8988T (cell line): ENCODE measurements around the gene MAG.

Source experiments
- DNase-seq: peaks from one replicate; pipeline ENCODE4 v3.0.0; 2011

MAG gene

GRCh38 chr19:35321291-35321690 is 29.3 kb downstream of the MAG start:
- no peak for DNase-seq

GRCh38 chr19:35322014-35322413 is 30.1 kb downstream of the MAG start:
- no peak for DNase-seq

GRCh38 chr19:35327642-35328041 is 35.7 kb downstream of the MAG start:
- no peak for DNase-seq

- no peak for DNase-seq
Observed at GRCh38 chr19:35328851-35329285, 36.9 kb downstream of the MAG start, which contains the start of gene CD22. TSS of gene CD22 (plus strand) at chr19:35329187. CDS start at chr19:35332041, 2,854 bp downstream.

DNA sequence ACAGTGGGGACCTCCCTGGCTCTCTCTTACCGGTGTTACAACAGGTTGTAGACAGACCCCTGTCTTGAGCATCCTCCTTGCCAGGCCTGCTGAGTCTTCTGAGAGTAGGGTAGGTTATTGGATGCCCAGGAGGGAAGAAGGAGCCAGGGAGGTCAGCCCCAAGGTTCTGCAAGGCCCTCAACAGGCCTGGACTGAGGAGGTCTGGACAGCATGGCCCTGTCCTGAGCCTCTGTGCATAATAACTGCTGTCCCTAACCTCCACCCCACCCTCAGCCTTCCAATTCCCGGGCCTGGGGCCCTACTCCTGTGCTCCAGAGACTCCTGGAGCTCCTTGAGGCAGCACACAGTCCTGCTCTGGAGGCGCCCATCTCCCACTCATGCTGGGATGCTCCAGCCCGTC is 37.4 kb downstream of the MAG start:
- no peak for DNase-seq

DNA sequence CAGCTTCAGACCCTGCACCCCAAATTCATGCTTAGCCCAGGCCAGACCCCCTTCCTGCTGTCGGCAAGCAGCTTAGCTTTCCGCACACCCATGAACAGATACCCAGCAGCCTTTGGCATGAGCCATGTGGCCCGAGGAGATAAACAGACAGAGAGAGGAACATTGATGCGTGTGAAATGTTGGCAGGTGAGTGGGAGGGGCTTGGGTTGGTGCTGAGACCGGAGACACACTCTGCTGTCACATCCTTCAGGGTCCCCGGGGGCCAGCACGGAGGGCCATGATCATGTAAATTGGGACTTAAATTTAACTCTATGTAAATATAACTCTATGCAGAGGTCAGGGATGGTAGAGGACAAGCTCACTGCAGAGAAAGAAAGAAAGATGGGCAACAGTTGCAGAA is 38.5 kb downstream of the MAG start:
- no peak for DNase-seq

- no peak for DNase-seq
Observed at GRCh38 chr19:35331551-35332214, 39.7 kb downstream of the MAG start.

- no peak for DNase-seq
Observed at GRCh38 chr19:35332817-35333216, 40.9 kb downstream of the MAG start.

- DNase-seq: no peak
Observed at GRCh38 chr19:35334144-35334753, 42.3 kb downstream of the MAG start.

- no peak for DNase-seq
Observed at GRCh38 chr19:35336166-35336955, 44.4 kb downstream of the MAG start.

- no peak for DNase-seq
Observed at GRCh38 chr19:35337097-35337983, 45.4 kb downstream of the MAG start.

GRCh38 chr19:35337984-35338296 is 46.0 kb downstream of the MAG start:
- no peak for DNase-seq

- no peak for DNase-seq
Observed at GRCh38 chr19:35340431-35340830, 48.5 kb downstream of the MAG start.

DNA sequence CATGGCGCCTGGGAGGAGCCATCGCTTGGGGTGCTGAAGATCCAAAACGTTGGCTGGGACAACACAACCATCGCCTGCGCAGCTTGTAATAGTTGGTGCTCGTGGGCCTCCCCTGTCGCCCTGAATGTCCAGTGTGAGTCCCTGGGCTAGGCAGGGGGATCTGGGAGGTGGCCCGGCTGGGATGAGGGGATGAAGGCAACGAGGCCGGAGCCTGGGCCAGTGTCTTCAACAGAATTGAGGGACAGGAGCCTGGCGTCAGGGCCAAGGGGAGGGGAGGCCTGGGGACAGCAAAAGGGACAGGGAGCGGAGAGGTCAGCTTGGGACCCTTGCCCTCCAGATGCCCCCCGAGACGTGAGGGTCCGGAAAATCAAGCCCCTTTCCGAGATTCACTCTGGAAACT is 49.0 kb downstream of the MAG start:
- DNase-seq: no peak

DNA sequence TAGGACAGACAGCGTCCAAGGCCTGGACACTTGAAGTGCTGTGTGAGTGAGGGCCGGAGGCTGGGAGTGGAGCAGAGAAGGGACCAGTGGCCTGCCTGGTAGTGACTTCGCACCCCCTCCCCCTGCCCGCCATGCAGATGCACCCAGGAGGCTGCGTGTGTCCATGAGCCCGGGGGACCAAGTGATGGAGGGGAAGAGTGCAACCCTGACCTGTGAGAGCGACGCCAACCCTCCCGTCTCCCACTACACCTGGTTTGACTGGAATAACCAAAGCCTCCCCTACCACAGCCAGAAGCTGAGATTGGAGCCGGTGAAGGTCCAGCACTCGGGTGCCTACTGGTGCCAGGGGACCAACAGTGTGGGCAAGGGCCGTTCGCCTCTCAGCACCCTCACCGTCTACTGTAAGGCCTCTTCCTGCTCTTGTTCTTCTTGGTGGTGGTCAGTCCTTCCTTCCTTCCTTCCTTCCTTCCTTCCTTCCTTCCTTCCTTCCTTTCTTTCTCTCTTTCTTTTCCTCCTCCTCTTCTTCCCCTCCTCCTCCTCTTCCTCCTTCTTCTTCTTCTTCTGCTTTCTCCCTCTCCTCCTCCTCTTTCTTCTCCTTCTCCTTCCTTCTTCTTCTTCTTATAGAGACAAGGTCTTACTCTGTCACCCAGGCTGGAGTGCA is 49.7 kb downstream of the MAG start:
- DNase-seq: no peak

DNA sequence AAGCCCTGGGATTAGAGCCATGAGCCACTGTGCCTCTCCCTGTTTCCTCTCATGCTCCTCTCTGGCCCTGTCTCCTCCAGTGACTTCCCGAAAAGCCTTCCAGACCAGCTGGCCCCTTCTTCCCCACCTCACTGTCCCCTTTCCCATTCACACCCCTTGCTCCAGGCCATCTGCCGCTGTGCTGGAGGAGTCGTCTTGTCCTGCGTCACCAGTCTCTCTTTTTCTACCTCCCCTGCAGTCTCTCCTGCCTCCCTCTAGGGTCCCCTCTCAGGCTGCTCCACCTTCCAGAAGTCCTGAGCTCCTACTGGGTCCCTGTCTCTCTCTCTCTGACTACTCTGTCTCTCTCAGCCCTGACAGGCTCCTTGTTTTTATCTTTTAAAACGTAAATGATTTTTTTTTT is 50.5 kb downstream of the MAG start:
- DNase-seq: no peak

DNA sequence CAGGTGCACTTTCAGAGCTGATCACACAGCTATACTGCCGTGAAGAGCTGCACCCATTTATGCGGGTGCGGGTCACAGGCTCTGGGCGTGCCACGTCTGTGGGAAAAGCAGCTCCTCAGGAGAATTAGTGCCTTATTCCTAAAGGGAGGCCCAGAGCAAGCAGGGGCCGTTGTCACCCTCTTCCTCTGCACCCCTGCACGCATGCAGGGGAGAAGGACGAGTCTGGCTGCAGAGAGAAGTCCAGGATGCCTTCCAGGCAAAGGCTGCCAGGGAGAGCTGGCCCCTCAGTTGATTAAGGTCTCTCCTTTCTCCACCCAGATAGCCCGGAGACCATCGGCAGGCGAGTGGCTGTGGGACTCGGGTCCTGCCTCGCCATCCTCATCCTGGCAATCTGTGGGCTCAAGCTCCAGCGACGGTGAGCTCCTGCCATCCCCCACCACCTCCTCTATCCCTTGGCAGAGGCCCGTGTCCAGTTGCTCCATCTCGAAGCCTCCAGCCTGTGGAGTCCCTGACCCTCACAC is 52.6 kb downstream of the MAG start:
- no peak for DNase-seq

GRCh38 chr19:35345671-35346111 is 53.7 kb downstream of the MAG start:
- no peak for DNase-seq

DNA sequence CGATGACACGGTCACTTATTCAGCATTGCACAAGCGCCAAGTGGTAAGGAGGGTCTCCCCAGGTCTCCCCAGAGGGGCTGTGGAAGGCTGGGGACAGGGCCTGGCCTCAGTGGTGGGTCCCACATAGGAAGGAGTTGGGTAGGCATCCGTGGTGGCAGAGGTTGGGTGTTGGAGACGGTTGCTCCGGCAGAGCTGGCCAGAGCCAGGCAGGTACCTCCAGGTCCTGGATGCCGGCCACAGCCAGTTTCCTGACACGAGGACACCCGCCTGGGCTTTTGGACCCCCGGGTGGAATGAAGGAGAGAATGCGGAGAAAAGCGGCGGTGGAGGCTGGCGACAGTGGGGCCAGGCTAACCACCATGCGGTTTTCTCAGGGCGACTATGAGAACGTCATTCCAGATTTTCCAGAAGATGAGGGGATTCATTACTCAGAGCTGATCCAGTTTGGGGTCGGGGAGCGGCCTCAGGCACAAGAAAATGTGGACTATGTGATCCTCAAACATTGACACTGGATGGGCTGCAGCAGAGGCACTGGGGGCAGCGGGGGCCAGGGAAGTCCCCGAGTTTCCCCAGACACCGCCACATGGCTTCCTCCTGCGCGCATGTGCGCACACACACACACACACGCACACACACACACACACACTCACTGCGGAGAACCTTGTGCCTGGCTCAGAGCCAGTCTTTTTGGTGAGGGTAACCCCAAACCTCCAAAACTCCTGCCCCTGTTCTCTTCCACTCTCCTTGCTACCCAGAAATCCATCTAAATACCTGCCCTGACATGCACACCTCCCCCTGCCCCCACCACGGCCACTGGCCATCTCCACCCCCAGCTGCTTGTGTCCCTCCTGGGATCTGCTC is 54.5 kb downstream of the MAG start:
- no peak for DNase-seq

DNA sequence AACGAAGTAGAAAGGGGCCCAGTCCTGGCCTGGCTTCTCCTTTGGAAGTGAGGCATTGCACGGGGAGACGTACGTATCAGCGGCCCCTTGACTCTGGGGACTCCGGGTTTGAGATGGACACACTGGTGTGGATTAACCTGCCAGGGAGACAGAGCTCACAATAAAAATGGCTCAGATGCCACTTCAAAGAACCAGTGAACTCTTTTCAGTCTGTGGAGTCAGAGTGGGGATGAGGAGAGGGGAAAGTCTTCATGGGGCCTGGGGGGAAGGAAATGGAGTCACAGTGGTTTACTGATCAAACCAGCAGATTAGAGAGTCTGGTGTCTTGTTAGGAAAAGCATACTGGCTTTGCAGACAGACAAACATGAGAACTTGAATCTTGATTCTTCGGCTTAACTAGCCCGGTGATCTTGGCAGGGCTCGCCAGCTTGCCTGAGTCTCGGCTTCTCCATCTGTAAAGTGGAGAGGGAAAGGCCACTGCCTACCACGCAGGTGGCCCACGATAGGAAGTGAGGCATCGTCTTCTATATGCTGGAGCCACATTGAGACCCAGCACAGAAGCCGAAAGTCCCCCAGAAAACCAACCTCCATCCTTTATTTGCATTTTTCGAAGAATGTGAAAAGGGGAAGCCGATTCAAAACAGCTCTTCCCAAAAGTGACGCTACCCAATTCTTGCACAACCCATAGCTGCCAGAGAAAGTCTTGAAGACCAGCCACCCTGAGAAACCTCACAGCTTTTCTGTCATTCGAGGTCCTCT is 55.4 kb downstream of the MAG start, which contains the start of gene FFAR1:
FFAR1 (plus strand) TSS at position 732 of the 759 bp plus-strand sequence. CDS start 3,650 bp downstream, outside the sequence.
- DNase-seq: no peak
